Left kidney (tissue), 2 donors: Measurements from ENCODE around the gene TRIM23. TPM values are rescaled to one million over a fixed set of nuclear protein-coding genes. Genes with fewer than 3 reads are reported as not detected.
A peak's percentile ranks its signal among the peaks of the same experiment; 100 is the strongest.

Experiments
- DNase-seq: peaks from one replicate; pipeline ENCODE4 v3.0.0-alpha.2; 2013
- polyA plus RNA-seq: library from polyadenylated mRNA; unstranded; fragments of 120-200 nt; gene quantifications from one replicate; pipeline ENCODE4 v1.2.1, GENCODE V29; 2013; ENCODE audit not compliant: insufficient read length

The TRIM23 gene
- polyA plus RNA-seq, 1 donor, result 24.5 TPM

DNA sequence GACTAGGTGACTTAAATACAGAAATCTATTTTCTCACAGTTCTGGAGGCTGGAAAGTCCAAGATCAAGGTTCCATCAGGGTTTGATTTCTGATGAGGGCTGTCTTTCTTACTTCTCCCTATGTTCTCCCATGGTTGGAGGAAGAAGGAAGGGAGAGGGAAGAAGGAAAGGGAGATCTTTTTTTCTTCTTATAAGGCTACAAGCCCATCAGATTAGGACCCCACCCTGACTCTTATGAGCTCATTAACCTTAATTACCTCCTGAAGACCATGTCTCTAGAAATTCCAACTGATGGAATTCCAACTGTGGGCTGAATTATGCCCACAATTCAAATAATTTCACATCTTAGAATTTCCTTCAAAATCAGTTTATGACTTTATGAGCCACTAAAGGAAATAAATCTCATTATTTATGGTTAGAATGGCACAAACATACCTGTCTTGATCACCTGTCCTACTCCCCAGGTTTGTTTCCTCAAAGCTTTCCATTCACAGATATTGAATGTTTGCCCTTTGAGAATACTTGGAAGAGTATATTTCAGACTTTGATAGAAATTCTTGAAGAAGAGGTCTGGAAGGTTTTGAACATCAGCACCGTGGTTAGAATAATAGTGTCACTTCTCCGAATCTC is 53.4 kb downstream of the TRIM23 start:
- no peak for DNase-seq

DNA sequence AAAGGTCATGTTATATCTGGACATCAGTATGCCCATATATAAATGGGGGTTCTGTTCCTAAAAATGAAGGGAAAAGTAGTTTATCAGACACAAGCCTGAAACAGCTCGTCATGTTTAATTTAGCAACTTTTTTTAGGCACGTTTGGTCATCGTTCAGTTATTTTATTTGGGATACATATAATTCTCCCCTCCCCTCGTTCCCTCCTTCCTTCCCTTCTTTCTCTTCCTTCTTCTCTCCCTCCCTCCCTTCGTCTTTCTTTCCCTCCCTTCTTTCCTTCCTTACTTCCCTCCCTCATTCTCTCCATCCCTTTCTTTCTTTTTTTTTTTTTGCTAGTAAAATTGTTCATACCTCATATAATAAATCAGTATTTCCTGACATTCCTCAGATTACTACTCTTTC is 57.6 kb downstream of the TRIM23 start:
- no peak for DNase-seq

DNA sequence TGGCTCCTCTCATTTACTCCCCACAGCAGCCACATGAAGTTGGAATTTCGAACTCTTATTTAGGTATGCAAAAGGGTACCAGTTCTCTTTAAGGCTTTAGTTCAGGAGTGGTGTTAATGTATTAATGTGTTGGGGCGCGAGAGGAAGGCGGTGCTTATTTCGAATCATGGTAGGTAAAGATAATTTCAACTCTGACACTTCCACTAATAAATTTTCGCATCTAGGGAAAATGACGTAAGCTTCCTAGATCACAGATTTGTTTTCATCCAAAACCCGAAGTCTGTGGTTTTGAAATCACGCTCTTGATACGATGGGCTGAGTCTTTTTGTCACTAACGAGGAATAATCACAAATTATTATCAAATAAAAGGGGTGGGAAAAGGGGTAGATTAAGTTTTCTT is 60.4 kb downstream of the TRIM23 start:
- no peak for DNase-seq

DNA sequence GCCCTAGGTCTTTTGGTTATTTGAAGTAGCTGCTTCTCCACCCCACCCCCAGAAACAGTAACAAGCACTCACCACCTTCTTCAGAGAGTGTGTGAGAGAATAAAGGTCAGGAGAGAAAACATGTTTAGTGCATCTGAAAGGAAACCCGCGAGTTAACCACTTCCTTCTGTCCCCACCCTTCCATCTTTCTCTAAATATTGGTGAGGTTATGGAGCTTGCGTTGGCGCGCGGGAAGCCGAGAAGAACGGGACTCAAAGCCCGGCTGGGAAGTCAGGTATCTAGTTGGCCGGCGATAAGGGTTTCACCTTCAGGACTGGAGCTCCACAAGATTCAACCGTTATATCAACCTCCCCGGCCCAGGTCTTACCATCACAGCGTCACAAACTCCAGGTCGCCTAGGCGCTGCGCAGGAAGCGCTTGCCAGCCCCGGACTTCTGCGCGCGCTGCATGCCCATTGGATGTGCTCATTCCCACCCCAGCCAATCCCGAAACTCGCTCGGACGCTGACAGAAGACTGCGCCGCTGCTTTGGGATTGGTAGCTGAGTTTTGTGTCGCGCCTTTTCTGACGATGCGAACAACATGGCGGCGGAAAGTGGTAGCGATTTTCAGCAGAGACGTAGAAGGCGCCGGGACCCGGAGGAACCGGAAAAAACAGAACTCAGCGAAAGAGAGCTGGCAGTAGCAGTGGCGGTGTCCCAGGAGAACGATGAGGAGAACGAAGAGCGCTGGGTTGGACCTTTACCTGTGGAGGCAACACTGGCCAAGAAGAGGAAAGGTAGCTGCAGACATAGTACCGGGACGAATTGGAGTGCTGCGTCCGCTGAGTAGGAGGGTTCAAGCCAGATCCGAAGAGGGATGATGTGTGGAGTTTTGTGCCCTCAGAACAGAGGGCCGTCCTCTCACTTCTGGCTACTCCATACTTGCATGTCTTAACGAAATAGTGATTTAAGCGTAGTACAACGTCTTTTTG is 61.1 kb downstream of the TRIM23 start, which contains the start of the genes CENPK and PPWD1:
CENPK (minus strand) TSS at position 438 of the 971 bp plus-strand sequence. CDS start 8,261 bp downstream, outside the sequence.
PPWD1 (plus strand) TSS at position 566 of the 971 bp plus-strand sequence; CDS start at position 581, 15 bp downstream.
- DNase-seq, result peak; percentile 96

DNA sequence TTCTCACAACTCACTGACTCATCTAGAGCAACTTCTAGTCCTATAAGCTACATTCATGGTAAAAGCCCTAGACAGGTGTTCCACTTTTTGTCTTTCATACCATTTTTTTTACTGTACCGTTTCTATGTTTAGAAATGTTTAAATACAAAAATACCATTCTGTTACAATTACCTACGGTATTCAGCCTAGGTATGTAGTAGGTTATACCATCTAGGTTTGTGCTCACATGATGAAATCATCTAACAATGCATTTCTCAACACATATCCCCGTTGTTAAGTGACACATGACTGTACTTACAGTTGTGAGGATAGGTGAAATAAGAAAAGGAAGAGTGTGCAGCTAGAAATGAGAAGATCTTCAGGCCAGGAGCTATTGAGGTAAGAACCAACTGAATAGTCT is 67.4 kb downstream of the TRIM23 start:
- DNase-seq, result no peak

- no peak for DNase-seq
These were observed 68.0 kb downstream of the TRIM23 start for GRCh38 chr5:65556181-65556580.

DNA sequence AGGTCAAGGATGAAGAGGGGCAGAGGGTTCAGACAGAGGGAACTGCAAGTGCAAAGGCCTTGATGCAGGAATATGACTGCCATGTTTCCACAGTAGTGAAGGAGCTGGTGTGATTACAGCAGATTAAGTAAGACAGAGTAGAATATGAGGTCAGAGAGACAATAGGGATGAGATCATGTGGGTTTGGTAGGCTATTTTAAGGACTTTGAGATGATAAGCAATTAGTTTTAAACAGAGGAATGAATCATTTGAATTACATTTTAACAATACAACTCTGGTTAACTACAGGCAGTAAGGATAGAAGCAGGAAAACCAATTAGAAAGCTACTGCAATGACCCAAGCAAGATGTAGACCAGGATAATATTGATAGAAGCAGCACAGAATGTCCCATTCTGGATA is 68.8 kb downstream of the TRIM23 start:
- DNase-seq, result no peak

- DNase-seq, result no peak
These were observed 70.2 kb downstream of the TRIM23 start for GRCh38 chr5:65553941-65554340.

- DNase-seq, result no peak
These were observed 75.9 kb downstream of the TRIM23 start for GRCh38 chr5:65548281-65548680.

DNA sequence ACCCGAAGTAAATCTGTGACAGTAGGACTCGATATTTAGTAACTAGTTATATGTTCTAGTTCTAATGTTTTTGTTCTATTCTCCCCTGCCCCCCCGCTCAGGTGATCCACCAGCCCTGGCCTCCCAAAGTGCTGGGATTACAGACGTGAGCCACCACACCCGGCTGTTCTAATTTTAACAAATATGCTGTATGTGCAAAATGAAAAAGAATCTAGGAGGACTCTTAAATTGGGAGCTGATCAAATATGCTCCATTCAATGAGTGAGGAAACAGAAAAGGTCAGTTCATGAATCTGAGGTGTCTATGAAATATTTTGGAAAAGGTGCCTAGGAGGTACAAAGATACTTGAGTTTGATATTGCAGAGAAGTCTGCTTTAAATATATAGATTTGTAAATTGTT is 78.0 kb downstream of the TRIM23 start:
- no peak for DNase-seq

DNA sequence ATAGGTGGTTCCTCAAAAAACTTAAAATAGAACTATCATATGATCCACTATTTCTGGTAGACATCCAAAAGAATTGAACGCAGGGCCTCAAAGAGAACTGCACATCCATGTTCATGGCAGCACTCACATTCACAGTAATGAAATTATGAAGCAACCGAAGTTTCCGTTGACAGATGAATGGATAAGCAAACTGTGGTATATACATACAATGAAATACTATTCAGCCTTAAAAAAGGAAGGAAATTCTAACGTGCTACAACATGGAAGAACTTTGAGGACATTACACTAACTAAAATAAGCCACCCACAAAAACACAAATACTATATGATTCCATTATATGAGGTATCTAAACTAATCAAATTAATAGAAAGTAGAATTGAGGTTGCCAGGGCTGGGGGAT is 79.7 kb downstream of the TRIM23 start:
- DNase-seq, result no peak

DNA sequence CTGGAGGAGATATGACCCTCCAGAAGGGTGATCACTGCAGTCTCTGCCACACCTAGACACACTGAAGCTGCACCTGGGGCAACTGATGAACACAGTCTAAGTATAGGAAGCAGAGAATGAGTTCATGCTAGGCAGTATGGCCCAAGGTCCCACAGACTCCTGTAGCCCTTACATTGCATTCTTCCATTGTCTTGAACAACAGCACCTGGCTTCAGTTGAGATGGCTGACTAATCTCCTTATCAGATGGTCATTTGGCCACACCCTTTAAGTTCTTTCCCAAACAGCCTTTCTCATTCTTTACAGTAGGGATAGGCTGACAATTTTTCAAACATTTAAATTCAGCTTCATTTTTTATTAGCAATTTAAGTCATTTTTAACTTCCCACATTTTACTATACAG is 84.3 kb downstream of the TRIM23 start:
- DNase-seq, result no peak

Other genes with a start within 250 kb of the TRIM23 start
- 3.2 TPM for gene ADAMTS6, start 142.4 kb downstream of the TRIM23 start, polyA plus RNA-seq
- 70.1 TPM for gene CENPK, start 61.2 kb downstream of the TRIM23 start, polyA plus RNA-seq
- gene PPWD1, start 61.0 kb downstream of the TRIM23 start, polyA plus RNA-seq, result 111 TPM
- gene SHLD3, start 694 bp upstream of the TRIM23 start, polyA plus RNA-seq, result 4.9 TPM
- 44.0 TPM for gene TRAPPC13, start 694 bp upstream of the TRIM23 start, polyA plus RNA-seq
- 9.3 TPM for gene SGTB, start 97.8 kb upstream of the TRIM23 start, polyA plus RNA-seq
- gene NLN, start 97.9 kb upstream of the TRIM23 start, polyA plus RNA-seq, result 41.7 TPM